K562 (cell line): ENCODE data around the gene MYO15B. TPM values are rescaled to one million over a fixed set of nuclear protein-coding genes. Genes with fewer than 3 reads are reported as not detected.

ENCODE experiments used
- AFF4 ChIP-seq: sonication (generic); formaldehyde crosslinking; IDR thresholded peaks from 2 replicates; pipeline ENCODE4 v1.8.0; 2023; ENCODE audit warnings: mild to moderate bottlenecking, missing genetic modification reagents
- GTF2A2 ChIP-seq: IDR thresholded peaks from 2 replicates; pipeline ENCODE4 v1.6.1; 2016; ENCODE audit warnings: mild to moderate bottlenecking, missing genetic modification characterization, missing compliant biosample characterization
- HDGF ChIP-seq: fragments of 450-650 bp; IDR thresholded peaks from 2 replicates; pipeline ENCODE4 v1.6.1; 2016
- NFATC3 ChIP-seq: fragments of 450-650 bp; IDR thresholded peaks from 2 replicates; pipeline ENCODE4 v1.6.1; 2017; ENCODE audit warnings: mild to moderate bottlenecking
- NKRF ChIP-seq: fragments of 450-650 bp; IDR thresholded peaks from 2 replicates; pipeline ENCODE4 v1.6.1; 2016; ENCODE audit warnings: borderline replicate concordance
- RUNX1 ChIP-seq: sonication (generic); IDR thresholded peaks from 2 replicates; pipeline ENCODE4 v1.6.1; 2016; ENCODE audit warnings: antibody characterized with exemption, low read depth
- THRA ChIP-seq: fragments of 450-650 bp; IDR thresholded peaks from 2 replicates; pipeline ENCODE4 v1.6.1; 2017; ENCODE audit warnings: mild to moderate bottlenecking, moderate library complexity
- XRCC3 ChIP-seq: fragments of 450-650 bp; IDR thresholded peaks from 2 replicates; pipeline ENCODE4 v1.6.1; 2017; ENCODE audit warnings: mild to moderate bottlenecking, moderate library complexity
- ZFP1 ChIP-seq: fragments of 450-650 bp; formaldehyde crosslinking; IDR thresholded peaks from 2 replicates; pipeline ENCODE4 v1.4.0; 2020; ENCODE audit warnings: mild to moderate bottlenecking, mixed read lengths
- ZMIZ1 ChIP-seq, 2 experiments: fragments of 150-350 bp in 1 of 2; IDR thresholded peaks; 2 replicates each; pipeline ENCODE4 v1.6.1; 2012 to 2016; ENCODE audit warnings: low read depth in 2 of 2, low read length in 2 of 2, mild to moderate bottlenecking in 1 of 2, moderate library complexity in 1 of 2
- ZNF280A ChIP-seq: fragments of 450-650 bp; IDR thresholded peaks from 2 replicates; pipeline ENCODE4 v1.6.1; 2018; ENCODE audit warnings: mild to moderate bottlenecking, low read depth; ENCODE audit not compliant: partially characterized antibody
- ZNF655 ChIP-seq: fragments of 250-450 bp; sonication (Bioruptor Pico); IDR thresholded peaks from 2 replicates; pipeline ENCODE4 v1.5.0; 2021
- ZNF778 ChIP-seq: fragments of 450-650 bp; formaldehyde crosslinking; IDR thresholded peaks from 2 replicates; pipeline ENCODE4 v1.4.0; 2020; ENCODE audit warnings: mild to moderate bottlenecking, moderate library complexity
- polyA plus RNA-seq, 8 experiments: library from polyadenylated mRNA; depleted of rRNA in 4 of 8; stranded (reverse) in 5 of 8; unstranded in 3 of 8; fragments of >200 nt; fragmentation: Nextera tagmentation in 2 of 8; fragmentation: Illumina TruSeq in 1 of 8; extraction: Ambion mirVana in 2 of 8; extraction: Trizol in 1 of 8; gene quantifications; 2 replicates each; pipeline versions ENCODE4 v1.2.1 to v1.2.3, GENCODE V29; 2011 to 2014; ENCODE audit warnings: inconsistent platforms in 1 of 8, missing spikeins in 1 of 8
- total RNA-seq, 7 experiments: library from RNA; depleted of rRNA in 6 of 7; stranded (reverse); fragments of >200 nt in 6 of 7; fragmentation: Illumina TruSeq in 2 of 7; extraction: Trizol in 2 of 7; gene quantifications; 2 replicates each; pipeline versions ENCODE4 v1.2.1 to v1.2.3, GENCODE V29; 2011 to 2021; ENCODE audit warnings: low replicate concordance in 1 of 7

Gene MYO15B
- total and polyA plus RNA-seq, 9 of the 15 experiments (the other 6 are each of a cell fraction or from before 2014, with no cell fraction given): 0.05 to 3.1 (median 0.83) TPM; not detected in 2

GRCh38 chr17:75571197-75571884, 16.3 kb upstream of the MYO15B start (continued):
- TF ChIP-seq ZMIZ1 (IDR thresholded peaks at IDR 0.05; ENCODE audit: low read depth in 2 of 2, low read length in 2 of 2) (no peak), ZFP1 (CRISPR knock-in tag) (no peak), THRA (no peak), AFF4 (CRISPR knock-in tag) (no peak), ZNF655 (CRISPR knock-in tag) (no peak), NFATC3 (no peak), ZNF778 (CRISPR knock-in tag) (no peak), ZNF280A (no peak), XRCC3 (no peak), RUNX1 (no peak), GTF2A2 (tag) (no peak), HDGF (no peak), NKRF (no peak)
